Stimulated activated naive B cell treated with anti-CD40 and anti-IgM and Interleukin-4, amounts not matched to agents 10 μg/mL and 1 μg/mL and 100 μg/mL, for 72 hours (primary cell): Measurements from ENCODE around the gene HDGFL2.

Source experiments
- ATAC-seq, 2 donors: fragments of 150-1000 bp; cut with Tn5 transposase; replicated peaks; 2 replicates each; pipeline ENCODE4 v1.10.0; 2021; ENCODE audit warnings: moderate library complexity in 1 of 2
- DNase-seq: peaks from one replicate; pipeline ENCODE4 v3.0.0; 2021
- H3K27ac Mint-ChIP-seq: one replicate; pipeline ENCODE4 v1.8.0; 2022; ENCODE audit warnings: mild to moderate bottlenecking, mixed read lengths
- H3K27me3 Mint-ChIP-seq, 2 donors: one replicate each; pipeline ENCODE4 v1.8.0; 2022; ENCODE audit warnings: mixed read lengths in 2 of 2
- H3K36me3 Mint-ChIP-seq, 2 donors: one replicate each; pipeline ENCODE4 v1.8.0; 2022; ENCODE audit warnings: mixed read lengths in 2 of 2, mild to moderate bottlenecking in 1 of 2
- H3K4me1 Mint-ChIP-seq, 2 donors: one replicate each; pipeline ENCODE4 v1.8.0; 2022; ENCODE audit warnings: mixed read lengths in 2 of 2, mild to moderate bottlenecking in 1 of 2
- H3K4me3 Mint-ChIP-seq, 2 donors: one replicate each; pipeline ENCODE4 v1.8.0; 2022; ENCODE audit warnings: mild to moderate bottlenecking in 2 of 2, mixed read lengths in 2 of 2, moderate library complexity in 1 of 2
- H3K9me3 Mint-ChIP-seq, 2 donors: one replicate each; pipeline ENCODE4 v1.8.0; 2022; ENCODE audit warnings: mixed read lengths in 2 of 2, mild to moderate bottlenecking in 1 of 2

The HDGFL2 gene

GRCh38 chr19:4504891-4505569 lies 32.9 kb downstream of the HDGFL2 start:
- ATAC-seq = peak in 1 of 2 donors; percentile 32
- peaks cover 2 to 12% of the 10 kb centered on the region in 2 donors for H3K4me1 Mint-ChIP-seq
- peaks cover 0 to 1% of the 10 kb centered on the region in 2 donors for H3K9me3 Mint-ChIP-seq
- no peak overlapping the region for H3K27ac Mint-ChIP-seq
- no peak overlapping the region for H3K4me3 Mint-ChIP-seq
- H3K36me3 Mint-ChIP-seq = peaks cover 37 to 42% of the 10 kb centered on the region in 2 donors
- no peaks in the 10 kb centered on the region for H3K27me3 Mint-ChIP-seq
- DNase-seq = no peak

- no peak for ATAC-seq
- Mint-ChIP-seq H3K9me3 (peaks cover 0 to 1% of the 10 kb centered on the region in 2 donors), H3K27me3 (no peaks in the 10 kb centered on the region), H3K27ac (peak overlapping the region; percentile 4), H3K4me3 (no peak overlapping the region), H3K4me1 (peaks cover 2 to 12% of the 10 kb centered on the region in 2 donors), H3K36me3 (peaks cover 32 to 37% of the 10 kb centered on the region in 2 donors)
- no peak for DNase-seq
Measured at GRCh38 chr19:4505570-4506448, 33.7 kb downstream of the HDGFL2 start.

GRCh38 chr19:4506449-4507149 lies 34.5 kb downstream of the HDGFL2 start:
- ATAC-seq (no peak), DNase-seq (no peak)
- no peak overlapping the region for H3K27ac Mint-ChIP-seq
- H3K36me3 Mint-ChIP-seq = peaks cover 32 to 35% of the 10 kb centered on the region in 2 donors
- H3K4me1 Mint-ChIP-seq = peaks cover 2 to 12% of the 10 kb centered on the region in 2 donors
- H3K9me3 Mint-ChIP-seq = peaks cover 0 to 1% of the 10 kb centered on the region in 2 donors
- H3K27me3 Mint-ChIP-seq = no peaks in the 10 kb centered on the region
- H3K4me3 Mint-ChIP-seq = no peak overlapping the region

DNA sequence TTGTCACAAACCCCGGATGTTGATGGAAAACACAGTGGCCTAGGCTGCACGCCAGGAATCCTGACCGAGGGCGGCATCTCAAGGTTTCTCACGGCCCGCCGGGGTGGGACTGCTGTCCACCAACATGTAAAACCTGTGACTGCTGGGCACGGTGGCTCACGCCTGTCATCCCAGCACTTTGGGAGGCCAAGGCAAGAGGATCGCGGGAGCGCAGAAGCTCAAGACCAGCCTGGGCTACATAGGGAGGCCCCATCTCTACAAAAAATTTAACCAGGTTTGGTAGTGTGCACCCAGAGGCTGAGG lies 35.0 kb downstream of the HDGFL2 start:
- DNase-seq (no peak), ATAC-seq (no peak)
- H3K9me3 Mint-ChIP-seq = peaks cover 0 to 1% of the 10 kb centered on the region in 2 donors
- H3K4me3 Mint-ChIP-seq = no peak overlapping the region
- H3K4me1 Mint-ChIP-seq = peaks cover 2 to 12% of the 10 kb centered on the region in 2 donors
- no peaks in the 10 kb centered on the region for H3K27me3 Mint-ChIP-seq
- peaks cover 31 to 35% of the 10 kb centered on the region in 2 donors for H3K36me3 Mint-ChIP-seq
- H3K27ac Mint-ChIP-seq = no peak overlapping the region

- H3K27ac Mint-ChIP-seq = peak overlapping the region; percentile 25
- peaks cover 2 to 12% of the 10 kb centered on the region in 2 donors for H3K4me1 Mint-ChIP-seq
- H3K9me3 Mint-ChIP-seq = peaks cover 0 to 1% of the 10 kb centered on the region in 2 donors
- DNase-seq = no peak
- peaks cover 29 to 33% of the 10 kb centered on the region in 2 donors for H3K36me3 Mint-ChIP-seq
- no peak for ATAC-seq
- H3K27me3 Mint-ChIP-seq = no peaks in the 10 kb centered on the region
- H3K4me3 Mint-ChIP-seq = no peak overlapping the region
Measured at GRCh38 chr19:4507804-4508203, 35.7 kb downstream of the HDGFL2 start.

GRCh38 chr19:4508698-4509097 lies 36.6 kb downstream of the HDGFL2 start:
- H3K36me3 Mint-ChIP-seq = peaks cover 29 to 32% of the 10 kb centered on the region in 2 donors
- peaks cover 2 to 12% of the 10 kb centered on the region in 2 donors for H3K4me1 Mint-ChIP-seq
- ATAC-seq (no peak), DNase-seq (no peak)
- peaks cover 0 to 1% of the 10 kb centered on the region in 2 donors for H3K9me3 Mint-ChIP-seq
- no peak overlapping the region for H3K27ac Mint-ChIP-seq
- H3K27me3 Mint-ChIP-seq = no peaks in the 10 kb centered on the region
- no peak overlapping the region for H3K4me3 Mint-ChIP-seq

GRCh38 chr19:4510435-4511255 lies 38.5 kb downstream of the HDGFL2 start:
- peaks cover 0 to 1% of the 10 kb centered on the region in 2 donors for H3K9me3 Mint-ChIP-seq
- H3K4me3 Mint-ChIP-seq = no peak overlapping the region
- ATAC-seq (no peak), DNase-seq (no peak)
- H3K36me3 Mint-ChIP-seq = peaks cover 12 to 16% of the 10 kb centered on the region in 2 donors
- H3K27ac Mint-ChIP-seq = no peak overlapping the region
- H3K4me1 Mint-ChIP-seq = peaks cover under 1 to 2% of the 10 kb centered on the region in 2 donors
- H3K27me3 Mint-ChIP-seq = peaks cover 0 to 4% of the 10 kb centered on the region in 2 donors

- no peak overlapping the region for H3K27ac Mint-ChIP-seq
- peaks cover 4 to 8% of the 10 kb centered on the region in 2 donors for H3K36me3 Mint-ChIP-seq
- no peaks in the 10 kb centered on the region for H3K4me1 Mint-ChIP-seq
- ATAC-seq (no peak), DNase-seq (no peak)
- H3K27me3 Mint-ChIP-seq = peaks cover 0 to 5% of the 10 kb centered on the region in 2 donors
- no peak overlapping the region for H3K4me3 Mint-ChIP-seq
- H3K9me3 Mint-ChIP-seq = no peaks in the 10 kb centered on the region
Measured at GRCh38 chr19:4511300-4512054, 39.4 kb downstream of the HDGFL2 start.

GRCh38 chr19:4512070-4512469 lies 40.0 kb downstream of the HDGFL2 start:
- Mint-ChIP-seq H3K36me3 (peaks cover 0 to 5% of the 10 kb centered on the region in 2 donors), H3K4me3 (no peak overlapping the region), H3K9me3 (no peaks in the 10 kb centered on the region), H3K27me3 (peaks cover 2 to 5% of the 10 kb centered on the region in 2 donors), H3K4me1 (no peaks in the 10 kb centered on the region), H3K27ac (no peak overlapping the region)
- ATAC-seq (no peak), DNase-seq (no peak)

DNA sequence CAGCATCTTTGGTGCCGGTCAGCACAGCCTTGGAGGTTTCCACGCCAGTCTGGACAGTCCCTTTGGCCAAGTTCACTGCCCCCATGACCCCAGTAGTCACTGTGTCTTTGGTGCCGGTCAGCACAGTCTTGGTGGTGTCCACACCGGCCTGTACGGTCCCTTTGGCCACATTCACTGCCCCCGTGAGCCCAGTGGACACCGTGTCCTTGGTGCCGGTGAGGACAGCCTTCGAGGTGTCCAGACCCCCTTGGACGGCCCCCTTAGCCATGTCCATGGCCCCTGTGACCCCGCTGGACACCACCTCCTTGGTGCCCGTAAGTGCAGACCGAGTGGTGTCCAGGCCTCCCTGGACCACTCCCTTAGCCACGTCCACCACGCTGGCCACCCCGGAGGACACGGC lies 41.2 kb downstream of the HDGFL2 start:
- ATAC-seq (no peak), DNase-seq (no peak)
- no peaks in the 10 kb centered on the region for H3K9me3 Mint-ChIP-seq
- H3K27ac Mint-ChIP-seq = peak overlapping the region; percentile 59
- no peak overlapping the region for H3K4me3 Mint-ChIP-seq
- no peaks in the 10 kb centered on the region for H3K4me1 Mint-ChIP-seq
- peaks cover 0 to 1% of the 10 kb centered on the region in 2 donors for H3K36me3 Mint-ChIP-seq
- peaks cover 4 to 5% of the 10 kb centered on the region in 2 donors for H3K27me3 Mint-ChIP-seq

GRCh38 chr19:4515732-4516131 lies 43.6 kb downstream of the HDGFL2 start:
- Mint-ChIP-seq H3K4me1 (no peaks in the 10 kb centered on the region), H3K4me3 (no peak overlapping the region), H3K9me3 (no peaks in the 10 kb centered on the region), H3K36me3 (no peaks in the 10 kb centered on the region), H3K27ac (no peak overlapping the region), H3K27me3 (peaks cover 5 to 8% of the 10 kb centered on the region in 2 donors)
- no peak for DNase-seq
- no peak for ATAC-seq

GRCh38 chr19:4516199-4516938 lies 44.3 kb downstream of the HDGFL2 start:
- ATAC-seq = peak in 1 of 2 donors; percentile 27
- Mint-ChIP-seq H3K36me3 (no peaks in the 10 kb centered on the region), H3K9me3 (no peaks in the 10 kb centered on the region), H3K4me1 (no peaks in the 10 kb centered on the region), H3K27me3 (peaks cover 5 to 13% of the 10 kb centered on the region in 2 donors), H3K4me3 (no peak overlapping the region), H3K27ac (no peak overlapping the region)
- DNase-seq = no peak

GRCh38 chr19:4516939-4517300 lies 44.8 kb downstream of the HDGFL2 start:
- H3K27me3 Mint-ChIP-seq = peaks cover 5 to 15% of the 10 kb centered on the region in 2 donors

More at GRCh38 chr19:4516939-4517300, 44.8 kb downstream of the HDGFL2 start:
- ATAC-seq (peak in 1 of 2 donors; percentile 33), DNase-seq (no peak)
- H3K27ac Mint-ChIP-seq = no peak overlapping the region
- H3K36me3 Mint-ChIP-seq = no peaks in the 10 kb centered on the region
- no peaks in the 10 kb centered on the region for H3K9me3 Mint-ChIP-seq
- no peak overlapping the region for H3K4me3 Mint-ChIP-seq
- no peaks in the 10 kb centered on the region for H3K4me1 Mint-ChIP-seq
